Esophagus squamous epithelium (tissue), 4 donors: ENCODE data around the gene NECAB2.

Experiments
- CTCF ChIP-seq, 6 experiments: fragments of 450-650 bp in 4 of 6; fragments of 200-600 bp in 2 of 6; sonication (generic) in 2 of 6; IDR thresholded peaks; one replicate each; pipeline ENCODE4 v1.5.1; 2016 to 2019; ENCODE audit warnings: antibody characterized with exemption in 6 of 6, mild to moderate bottlenecking in 4 of 6, moderate library complexity in 4 of 6
- POLR2A ChIP-seq, 4 donors: fragments of 450-650 bp; IDR thresholded peaks; one replicate each; pipeline ENCODE4 v1.6.1; 2017; ENCODE audit warnings: antibody characterized with exemption in 4 of 4, mild to moderate bottlenecking in 4 of 4, moderate library complexity in 3 of 4

- TF ChIP-seq CTCF (IDR thresholded peaks at IDR 0.05): no peak
- no peak for TF ChIP-seq POLR2A (IDR thresholded peaks at IDR 0.05)
Measured at GRCh38 chr16:83983491-83983890, 15.4 kb downstream of the NECAB2 start.
